Measurements from ENCODE around the gene TRDN.
"Not testable (repeated sequence)": the region's sequence is repeated elsewhere in the genome, so short reads cannot be mapped to it uniquely, and the experiment has no call there.

TRDN gene

GRCh38 chr6:123329337-123329736, 307.4 kb downstream of the TRDN start:
- no peak overlapping the region for H3K4me3 ChIP-seq (ENCODE audit: low read length)
- peak; percentile 1 for DNase-seq (ENCODE audit: low read depth)
- TF ChIP-seq, protein P1, sequence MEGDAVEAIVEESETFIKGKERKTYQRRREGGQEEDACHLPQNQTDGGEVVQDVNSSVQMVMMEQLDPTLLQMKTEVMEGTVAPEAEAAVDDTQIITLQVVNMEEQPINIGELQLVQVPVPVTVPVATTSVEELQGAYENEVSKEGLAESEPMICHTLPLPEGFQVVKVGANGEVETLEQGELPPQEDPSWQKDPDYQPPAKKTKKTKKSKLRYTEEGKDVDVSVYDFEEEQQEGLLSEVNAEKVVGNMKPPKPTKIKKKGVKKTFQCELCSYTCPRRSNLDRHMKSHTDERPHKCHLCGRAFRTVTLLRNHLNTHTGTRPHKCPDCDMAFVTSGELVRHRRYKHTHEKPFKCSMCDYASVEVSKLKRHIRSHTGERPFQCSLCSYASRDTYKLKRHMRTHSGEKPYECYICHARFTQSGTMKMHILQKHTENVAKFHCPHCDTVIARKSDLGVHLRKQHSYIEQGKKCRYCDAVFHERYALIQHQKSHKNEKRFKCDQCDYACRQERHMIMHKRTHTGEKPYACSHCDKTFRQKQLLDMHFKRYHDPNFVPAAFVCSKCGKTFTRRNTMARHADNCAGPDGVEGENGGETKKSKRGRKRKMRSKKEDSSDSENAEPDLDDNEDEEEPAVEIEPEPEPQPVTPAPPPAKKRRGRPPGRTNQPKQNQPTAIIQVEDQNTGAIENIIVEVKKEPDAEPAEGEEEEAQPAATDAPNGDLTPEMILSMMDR (IDR thresholded peaks at IDR 0.05; ENCODE audit: insufficient read depth, low read depth, low read length, missing control alignments) = no peak

GRCh38 chr6:123323452-123324329, 313.1 kb downstream of the TRDN start:
- TF ChIP-seq, protein P1 (IDR thresholded peaks at IDR 0.05; ENCODE audit: insufficient read depth, low read depth, low read length, missing control alignments) = no peak
- no peak overlapping the region for H3K4me3 ChIP-seq (ENCODE audit: low read length)
- peak; percentile 78 for DNase-seq (ENCODE audit: low read depth)

DNA sequence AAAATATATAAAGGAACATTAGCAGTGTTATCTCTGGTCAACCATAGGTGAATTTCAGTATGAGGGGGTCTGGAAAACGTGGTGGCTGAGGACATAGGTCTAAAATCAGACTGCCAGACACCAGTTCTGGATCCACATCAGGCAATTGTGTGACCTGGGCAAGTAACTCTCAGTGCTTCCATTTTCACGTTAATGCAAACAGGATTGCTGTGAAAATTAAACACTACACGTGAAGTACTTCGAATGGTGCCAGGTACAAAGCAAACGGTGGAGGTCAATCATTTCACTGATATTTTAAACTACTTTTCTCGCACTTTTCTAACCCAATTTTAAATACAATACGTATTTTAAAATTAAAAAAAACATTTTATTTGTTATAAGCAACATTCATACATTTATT, 315.7 kb downstream of the TRDN start:
- H3K4me3 ChIP-seq (ENCODE audit: low read length) = no peak overlapping the region
- TF ChIP-seq, protein P1 (IDR thresholded peaks at IDR 0.05; ENCODE audit: insufficient read depth, low read depth, low read length, missing control alignments) = no peak
- DNase-seq (ENCODE audit: low read depth) = no peak

DNA sequence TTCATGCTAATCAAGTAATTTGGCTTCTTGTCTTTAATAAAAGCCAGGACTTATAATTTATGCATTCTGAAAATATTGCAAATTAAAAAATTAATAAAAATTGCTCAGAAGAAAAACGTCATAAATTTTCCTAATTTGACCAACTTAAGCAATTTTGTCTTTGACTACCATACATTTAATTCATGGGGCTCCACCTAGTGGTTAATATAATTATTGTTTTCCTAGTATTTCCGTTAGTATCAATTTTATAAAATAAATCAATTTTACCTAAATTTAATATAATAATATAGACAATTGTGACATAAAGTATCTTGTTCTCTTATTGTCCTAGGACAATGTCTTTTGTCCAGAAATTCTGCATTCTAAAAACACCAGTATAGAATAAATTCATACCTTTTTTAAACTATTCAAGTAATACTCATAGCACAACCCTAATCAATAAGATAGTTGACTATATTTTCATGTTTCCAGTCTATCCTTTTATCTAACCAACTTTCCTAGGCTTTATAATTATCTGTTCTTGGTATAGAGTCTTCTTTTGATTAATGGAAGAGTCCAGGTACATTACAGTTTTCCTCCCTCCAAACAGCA, 319.9 kb downstream of the TRDN start:
- H3K4me3 ChIP-seq (ENCODE audit: low read length) = no peak overlapping the region
- DNase-seq (ENCODE audit: low read depth) = peak; percentile 22
- TF ChIP-seq, protein P1 (IDR thresholded peaks at IDR 0.05; ENCODE audit: insufficient read depth, low read depth, low read length, missing control alignments) = peak; percentile 21

GRCh38 chr6:123314459-123314858, 322.3 kb downstream of the TRDN start:
- DNase-seq (ENCODE audit: low read depth); H3K4me3 ChIP-seq (ENCODE audit: low read length): not testable (repeated sequence)

- DNase-seq (ENCODE audit: low read depth) = no peak
- TF ChIP-seq, protein P1 (IDR thresholded peaks at IDR 0.05; ENCODE audit: insufficient read depth, low read depth, low read length, missing control alignments) = no peak
- H3K4me3 ChIP-seq (ENCODE audit: low read length) = no peak overlapping the region
Measured at GRCh38 chr6:123309130-123309529, 327.6 kb downstream of the TRDN start.

DNA sequence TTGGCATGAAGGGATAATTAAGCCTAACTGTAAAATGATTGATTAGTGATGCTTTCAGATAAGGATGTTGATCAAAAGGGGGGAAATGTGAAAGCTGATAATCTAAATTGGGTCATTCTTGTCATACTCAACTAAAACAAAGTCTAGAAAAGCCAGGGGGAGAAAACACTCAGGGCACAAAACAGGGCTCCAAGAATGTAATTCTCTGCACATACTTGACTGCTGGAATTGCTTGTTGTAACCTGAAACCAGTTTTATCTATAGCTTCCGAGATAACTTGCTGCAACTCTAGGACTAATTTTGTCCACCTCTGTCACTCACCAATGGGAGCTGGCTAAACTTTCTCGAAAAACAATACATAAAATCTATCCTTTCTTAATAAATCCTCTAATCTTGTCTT, 330.4 kb downstream of the TRDN start:
- TF ChIP-seq, protein P1 (IDR thresholded peaks at IDR 0.05; ENCODE audit: insufficient read depth, low read depth, low read length, missing control alignments) = no peak
- H3K4me3 ChIP-seq (ENCODE audit: low read length) = no peak overlapping the region
- DNase-seq (ENCODE audit: low read depth) = no peak
